Measurements from ENCODE around the gene SIRT4.
"Not testable (repeated sequence)": the region's sequence is repeated elsewhere in the genome, so short reads cannot be mapped to it uniquely, and the experiment has no call there.

The SIRT4 gene

DNA sequence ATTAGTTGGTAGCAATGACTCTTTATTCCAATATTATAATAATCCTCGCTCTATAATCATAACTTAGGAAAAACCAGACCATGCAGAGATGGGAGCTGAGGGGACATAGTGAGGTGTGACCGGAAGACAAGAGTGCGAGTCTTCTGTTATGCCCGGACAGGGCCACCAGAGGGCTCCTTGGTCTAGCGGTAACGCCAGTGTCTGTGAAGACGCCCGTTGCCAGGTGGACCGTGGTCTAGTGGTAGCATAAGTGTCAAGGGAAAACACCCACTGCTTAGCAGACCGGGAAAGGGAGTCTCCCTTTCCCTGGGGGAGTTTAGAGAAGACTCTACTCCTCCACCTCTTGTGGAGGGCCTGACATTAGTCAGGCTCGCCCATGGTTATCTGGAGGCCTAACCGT lies 33.3 kb downstream of the SIRT4 start:
- DNase-seq (ENCODE audit: low spot score): not testable (repeated sequence)

DNA sequence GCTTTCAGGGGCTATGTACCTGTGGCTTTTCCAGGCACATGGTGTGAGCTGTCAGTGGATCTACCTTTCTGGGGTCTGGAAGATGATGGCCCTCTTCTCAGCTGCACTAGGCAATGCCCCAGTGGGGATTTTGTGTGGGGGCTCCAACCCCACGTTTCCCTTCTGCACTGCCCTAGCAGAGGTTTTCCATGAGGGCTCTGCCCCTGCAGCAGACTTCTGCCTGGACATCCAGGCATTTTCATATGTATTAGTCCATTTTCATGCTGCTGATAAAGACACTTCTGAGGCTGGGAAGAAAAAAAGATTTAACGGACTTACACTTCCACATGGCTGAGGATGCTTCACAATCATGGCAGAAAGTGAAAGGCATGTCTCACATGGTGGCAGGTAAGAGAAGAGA lies 34.3 kb downstream of the SIRT4 start:
- not testable (repeated sequence) for DNase-seq (ENCODE audit: low spot score)

DNA sequence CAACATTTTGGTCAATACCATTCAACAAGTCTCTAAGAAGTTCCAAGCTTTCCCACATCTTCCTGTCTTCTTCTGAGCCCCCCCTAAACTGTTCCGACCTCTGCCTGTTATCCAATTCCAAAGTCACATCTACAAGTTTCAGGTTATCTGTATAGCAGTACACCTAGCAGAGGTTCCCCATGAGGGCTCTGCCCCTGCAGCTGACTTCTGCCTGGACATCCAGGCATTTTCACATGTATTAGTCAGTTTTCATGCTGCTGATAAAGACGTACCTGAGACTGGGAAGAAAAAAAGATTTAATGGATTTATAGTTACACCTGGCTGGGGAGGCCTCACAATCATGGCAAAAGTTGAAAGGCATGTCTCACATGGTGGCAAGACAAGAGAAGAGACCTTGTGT lies 35.6 kb downstream of the SIRT4 start:
- no peak for DNase-seq (ENCODE audit: low spot score)

DNA sequence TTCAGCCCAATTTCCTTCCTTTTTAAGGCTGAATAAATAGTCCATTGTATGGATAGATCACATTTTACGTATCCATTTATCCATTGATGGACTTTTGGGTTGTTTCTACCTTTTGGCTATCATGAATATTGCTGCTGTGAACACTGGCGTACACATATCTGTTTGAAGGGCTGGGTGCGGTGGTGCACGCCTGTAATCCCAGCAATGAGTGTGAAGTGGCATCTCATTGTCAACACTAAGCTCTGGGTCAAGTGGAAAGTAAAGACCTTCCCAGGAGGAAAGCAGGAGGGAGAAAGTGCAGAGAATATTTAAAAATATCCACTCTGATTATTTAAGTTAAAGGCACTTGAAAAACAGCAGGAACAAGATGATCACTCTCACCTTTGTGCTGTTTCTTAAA lies 37.1 kb downstream of the SIRT4 start:
- DNase-seq (ENCODE audit: low spot score): no peak

DNA sequence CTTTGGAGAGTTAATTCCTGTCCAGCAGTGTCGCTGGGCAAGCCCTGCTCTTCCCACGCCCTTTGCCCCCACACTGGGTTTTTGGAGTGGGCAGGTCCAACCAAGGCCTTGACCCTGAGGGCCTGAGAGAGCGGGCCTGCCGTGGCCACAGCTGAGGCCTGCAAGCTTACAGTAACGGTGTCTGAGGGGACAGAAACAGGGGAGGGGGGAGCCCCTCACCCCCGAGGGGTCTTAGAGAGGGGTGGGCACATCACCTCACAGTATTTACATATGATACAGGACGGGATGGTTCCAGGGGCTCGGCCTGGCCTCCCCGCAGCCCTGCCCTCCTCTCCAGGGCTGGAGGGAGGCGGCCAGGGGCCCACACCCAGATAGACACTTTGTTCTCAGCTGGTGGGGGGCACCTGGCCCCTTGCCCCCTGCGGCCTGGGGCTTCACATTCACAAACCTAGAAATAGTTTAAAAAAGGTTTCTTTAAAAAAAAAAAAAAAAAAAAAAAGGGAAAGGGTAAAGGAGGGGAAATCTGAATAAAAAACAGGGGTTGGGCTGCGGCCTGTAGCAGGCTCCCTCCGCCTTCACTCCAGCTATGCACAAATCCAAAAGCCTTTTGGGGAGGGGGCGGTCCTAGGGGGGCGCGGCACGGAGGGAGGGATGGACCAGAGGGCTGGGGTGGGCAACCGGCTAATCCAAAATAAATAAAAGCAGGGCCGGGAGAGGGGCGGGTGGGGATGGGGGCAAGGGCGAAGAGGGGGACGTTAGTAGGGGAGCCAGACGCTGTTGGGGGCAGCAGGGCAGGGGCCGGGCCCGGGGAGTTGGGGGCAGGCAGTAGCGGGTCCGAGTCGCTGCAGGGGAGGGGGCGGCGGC lies 40.3 kb downstream of the SIRT4 start:
- DNase-seq (ENCODE audit: low spot score): no peak

DNA sequence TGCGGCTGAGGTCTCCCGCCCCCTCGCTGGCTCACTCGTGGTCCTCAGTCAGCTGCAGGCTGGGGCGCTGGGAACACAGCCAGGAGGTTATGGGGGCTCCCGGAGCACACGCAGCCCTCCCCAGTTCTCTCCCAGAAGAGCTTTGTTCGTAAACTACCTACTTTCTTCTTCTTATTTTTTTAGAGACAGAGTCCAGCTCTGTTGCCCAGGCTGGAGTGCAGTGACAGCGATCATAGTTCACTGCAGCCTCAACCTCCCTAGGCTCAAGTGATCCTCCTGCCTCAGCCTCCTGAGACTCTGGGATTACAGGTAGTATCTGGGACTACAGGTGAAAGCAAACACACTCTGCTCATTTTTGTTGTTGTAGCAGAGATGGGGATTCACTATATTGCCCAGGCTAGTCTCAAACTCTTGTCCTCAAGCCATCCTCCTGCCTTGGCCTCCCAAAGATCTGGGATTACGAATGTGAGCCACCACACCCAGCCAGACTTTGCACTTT lies 41.0 kb downstream of the SIRT4 start:
- DNase-seq (ENCODE audit: low spot score): no peak

DNA sequence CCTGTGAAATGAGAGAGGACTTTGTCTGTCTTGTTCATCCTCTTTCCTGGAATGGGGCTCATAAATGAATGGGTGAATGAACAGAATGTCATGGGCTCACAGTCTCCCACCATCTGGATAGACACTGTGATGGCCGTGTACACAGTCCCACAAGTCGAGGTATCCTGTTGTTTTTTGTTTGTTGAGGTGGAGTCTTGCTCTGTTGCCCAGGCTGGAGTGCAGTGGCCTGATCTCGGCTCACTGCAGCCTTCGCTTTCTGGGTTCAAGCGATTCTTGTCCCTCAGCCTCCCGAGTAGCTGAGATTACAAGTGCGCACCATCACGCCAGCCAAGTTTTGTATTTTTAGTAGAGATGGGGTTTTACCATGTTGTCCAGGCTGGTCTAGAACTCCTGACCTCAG lies 41.6 kb downstream of the SIRT4 start:
- DNase-seq (ENCODE audit: low spot score): no peak

DNA sequence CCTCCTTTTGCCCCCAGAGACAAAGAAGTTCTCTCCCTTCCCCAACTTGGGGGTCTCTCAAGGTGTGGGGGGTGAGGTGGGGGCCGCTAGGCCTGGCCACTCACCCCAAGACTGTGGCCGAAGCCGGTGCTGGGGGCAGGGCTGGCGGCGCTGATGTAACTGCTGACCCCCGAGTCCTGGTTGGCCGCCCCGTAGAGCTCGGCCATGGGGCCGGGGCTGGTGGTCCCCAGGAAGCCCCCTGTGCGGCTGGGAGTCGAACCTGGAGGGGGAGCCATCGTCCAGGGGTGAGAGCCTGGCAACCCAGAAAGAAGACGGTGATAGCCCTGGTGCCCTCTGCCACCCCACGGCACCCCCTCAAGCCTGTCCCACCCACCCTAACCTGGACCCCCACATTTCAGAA lies 43.9 kb downstream of the SIRT4 start:
- DNase-seq (ENCODE audit: low spot score): no peak

DNA sequence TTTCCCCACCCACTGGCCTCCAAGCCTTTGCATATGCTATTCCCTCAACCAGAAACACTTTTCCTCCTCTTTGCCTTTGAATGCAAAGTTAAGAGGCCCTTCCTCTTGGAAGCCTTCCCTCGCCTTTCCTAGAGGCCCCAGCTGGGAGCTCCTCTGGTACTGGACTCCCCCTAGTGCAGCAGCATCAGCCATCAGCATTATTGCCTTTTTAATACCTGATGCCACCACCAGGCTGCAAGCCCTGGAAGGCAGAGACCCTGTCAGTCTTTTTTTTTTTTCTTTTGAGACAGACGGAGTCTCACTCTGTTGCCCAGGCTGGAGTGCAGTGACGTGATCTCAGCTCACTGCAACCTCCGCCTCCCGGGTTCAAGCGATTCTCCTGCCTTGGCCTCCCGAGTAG lies 44.6 kb downstream of the SIRT4 start:
- DNase-seq (ENCODE audit: low spot score): no peak

DNA sequence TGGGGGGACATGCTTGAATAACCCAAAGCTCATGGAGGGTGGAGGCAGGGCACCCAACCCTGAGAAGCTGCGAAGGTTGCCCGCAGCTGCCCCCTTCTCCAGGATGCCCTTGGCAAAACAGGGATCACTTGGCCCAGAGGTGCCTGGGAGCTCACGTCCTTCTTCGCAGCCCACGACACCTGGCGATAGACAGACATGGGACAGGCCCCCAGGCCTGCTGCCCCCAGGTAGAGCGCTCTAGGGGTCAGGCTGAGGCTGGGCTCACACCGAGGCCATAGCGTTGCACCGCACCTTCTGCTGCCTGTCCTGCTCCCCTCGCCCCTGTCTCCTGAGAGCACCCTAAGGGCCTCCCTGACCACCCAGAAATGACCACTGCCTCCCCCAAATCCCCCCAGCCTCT lies 45.6 kb downstream of the SIRT4 start:
- DNase-seq (ENCODE audit: low spot score): no peak

DNA sequence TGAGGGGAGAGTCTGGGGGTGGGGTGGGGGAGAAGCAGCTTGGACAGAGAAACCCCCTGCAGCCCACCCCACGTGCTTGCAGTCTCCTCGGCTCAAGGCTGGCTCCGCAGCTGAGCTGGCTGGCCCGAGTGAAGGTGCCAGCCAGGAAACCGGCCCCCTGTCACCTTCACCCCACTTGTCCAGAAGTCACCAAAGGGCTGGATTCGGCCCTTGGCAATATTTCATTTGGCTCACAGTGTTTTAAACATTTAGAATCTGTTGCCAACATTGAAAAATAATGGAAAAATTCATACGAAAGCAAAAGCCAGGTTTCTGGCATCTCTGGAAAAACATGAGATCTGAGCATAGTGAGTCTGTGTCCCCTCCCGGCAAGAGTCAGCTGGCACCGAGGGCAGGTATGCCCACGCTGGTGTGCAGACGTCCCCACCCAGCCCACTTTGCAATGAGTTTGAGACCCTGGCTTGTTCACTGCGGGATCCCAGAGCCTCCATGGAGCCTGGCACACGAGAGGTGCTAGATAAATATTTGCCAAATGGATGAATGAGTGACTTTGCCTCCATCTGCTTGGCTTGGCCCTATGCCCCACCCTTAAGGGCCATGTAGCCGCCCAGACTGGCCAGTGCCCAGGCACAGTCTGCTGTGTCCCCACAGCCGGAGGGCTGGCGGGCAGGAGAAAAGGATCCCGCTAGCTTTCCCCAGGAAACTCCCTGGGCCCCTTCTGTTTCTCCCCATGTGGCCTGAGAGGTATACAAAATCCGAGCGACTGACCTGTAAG lies 48.6 kb downstream of the SIRT4 start:
- DNase-seq (ENCODE audit: low spot score): no peak

DNA sequence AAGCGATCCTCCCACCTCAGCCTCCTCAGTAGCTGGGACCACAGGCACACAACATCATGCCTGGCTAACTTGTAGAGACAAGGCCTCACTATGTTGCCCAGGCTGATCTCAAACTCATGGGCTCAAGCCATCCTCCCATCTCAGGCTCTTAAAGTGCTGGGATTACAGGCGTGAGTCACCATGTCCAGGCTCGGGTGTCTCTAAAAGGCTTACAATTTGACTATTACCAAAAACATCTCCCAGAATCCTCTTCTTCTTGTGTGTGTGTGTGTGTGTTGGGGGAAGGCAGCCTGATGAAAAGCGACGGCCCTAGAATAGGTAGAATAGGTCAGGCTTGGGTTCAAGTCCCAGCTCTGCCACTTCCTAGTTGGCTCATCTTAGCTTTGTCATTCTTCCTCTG lies 50.0 kb downstream of the SIRT4 start:
- DNase-seq (ENCODE audit: low spot score): no peak

DNA sequence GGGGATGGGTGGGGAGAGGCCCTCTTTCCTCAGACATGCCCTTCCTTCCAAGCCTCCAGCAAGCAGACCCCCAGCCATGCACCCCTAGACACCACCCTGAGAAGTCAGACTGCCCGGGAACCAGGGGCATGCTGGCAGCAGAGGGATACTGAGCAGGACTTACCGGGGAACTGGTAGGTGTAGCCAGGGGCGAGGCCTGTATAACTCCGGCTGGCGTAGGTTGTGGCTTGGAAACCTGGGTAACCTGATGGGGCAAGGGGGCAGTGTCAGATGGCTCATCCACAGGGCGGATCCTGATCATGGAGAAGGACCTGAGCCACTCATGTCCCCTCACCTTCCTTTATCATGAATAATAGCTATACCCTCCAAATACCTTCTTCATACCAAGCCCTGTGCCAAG lies 51.0 kb downstream of the SIRT4 start:
- no peak for DNase-seq (ENCODE audit: low spot score)

DNA sequence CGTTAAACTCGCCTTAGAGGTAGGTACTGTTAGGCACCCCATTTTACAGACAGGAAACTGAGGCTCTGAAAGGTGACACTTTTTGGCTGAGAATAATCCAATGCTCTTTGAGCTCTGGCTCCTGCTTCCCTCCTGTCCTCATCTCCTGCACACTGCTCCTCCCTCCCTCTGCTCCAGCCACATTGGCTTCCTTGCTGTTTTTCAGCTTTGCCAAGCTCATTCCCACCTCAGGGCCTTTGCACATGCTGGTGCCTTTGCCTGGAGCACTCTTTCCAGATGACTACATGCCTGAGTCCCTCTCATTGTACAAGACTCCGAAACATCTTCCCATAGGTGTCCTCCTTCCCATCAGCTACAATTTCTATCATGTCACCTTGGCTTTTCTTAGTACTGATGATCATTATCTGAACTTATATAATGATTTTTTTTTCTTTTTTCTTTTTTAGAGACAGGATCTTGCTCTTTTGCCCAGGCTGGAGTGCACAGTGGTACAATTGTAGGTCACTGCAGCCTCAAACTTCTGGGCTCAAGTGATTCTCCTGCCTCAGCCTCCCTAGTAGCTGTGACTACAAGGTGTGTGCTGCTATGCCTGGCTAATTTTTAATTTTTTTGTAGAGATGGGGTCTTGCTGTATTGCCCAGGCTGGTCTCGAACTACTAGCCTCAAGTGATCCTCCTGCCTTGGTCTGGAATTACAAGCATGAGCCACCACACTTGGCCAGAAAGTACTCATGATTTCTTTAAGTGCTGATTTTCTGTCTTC lies 51.6 kb downstream of the SIRT4 start:
- DNase-seq (ENCODE audit: low spot score): no peak

DNA sequence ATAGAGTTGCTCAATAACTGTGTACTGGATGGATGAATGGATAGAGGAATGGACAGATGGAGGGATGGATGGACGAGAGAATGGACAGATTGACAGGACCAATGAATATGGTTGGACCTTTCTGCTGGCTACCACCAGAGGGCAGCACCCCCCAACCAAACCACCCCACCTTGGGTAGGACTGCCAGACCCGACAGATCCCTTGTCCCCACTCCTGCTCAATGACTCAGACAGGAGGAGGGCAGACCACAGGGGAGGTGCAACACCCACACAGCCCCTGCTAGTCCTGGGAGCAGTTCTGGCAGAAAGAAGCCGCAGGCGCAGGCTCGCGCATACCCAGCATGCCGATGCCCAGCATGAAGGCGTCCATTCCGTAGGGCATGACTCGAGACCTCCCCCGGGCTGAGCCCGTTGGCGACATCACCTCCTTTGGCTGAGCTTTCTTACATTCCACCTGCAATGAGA lies 54.5 kb downstream of the SIRT4 start:
- peak; percentile 92 for DNase-seq (ENCODE audit: low spot score)

DNA sequence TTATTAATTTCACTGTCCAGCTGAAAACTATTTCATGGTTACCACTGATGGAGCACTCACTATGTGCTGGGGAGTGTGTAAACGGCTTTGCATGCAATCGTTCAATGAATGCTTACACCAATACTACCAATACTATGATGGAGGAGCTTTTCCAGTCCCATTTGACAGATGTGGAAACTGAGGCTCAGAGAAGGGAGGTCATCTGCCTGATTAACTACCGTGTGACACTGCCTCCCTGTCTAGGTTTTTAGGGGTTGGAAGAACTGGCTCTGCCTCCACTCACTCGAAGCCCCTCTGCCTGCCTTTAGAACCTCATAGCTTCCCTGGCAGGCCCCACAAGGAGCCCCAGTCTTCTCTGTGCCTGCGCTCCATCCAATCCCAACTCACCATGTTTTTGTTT lies 55.0 kb downstream of the SIRT4 start:
- DNase-seq (ENCODE audit: low spot score): no peak

DNA sequence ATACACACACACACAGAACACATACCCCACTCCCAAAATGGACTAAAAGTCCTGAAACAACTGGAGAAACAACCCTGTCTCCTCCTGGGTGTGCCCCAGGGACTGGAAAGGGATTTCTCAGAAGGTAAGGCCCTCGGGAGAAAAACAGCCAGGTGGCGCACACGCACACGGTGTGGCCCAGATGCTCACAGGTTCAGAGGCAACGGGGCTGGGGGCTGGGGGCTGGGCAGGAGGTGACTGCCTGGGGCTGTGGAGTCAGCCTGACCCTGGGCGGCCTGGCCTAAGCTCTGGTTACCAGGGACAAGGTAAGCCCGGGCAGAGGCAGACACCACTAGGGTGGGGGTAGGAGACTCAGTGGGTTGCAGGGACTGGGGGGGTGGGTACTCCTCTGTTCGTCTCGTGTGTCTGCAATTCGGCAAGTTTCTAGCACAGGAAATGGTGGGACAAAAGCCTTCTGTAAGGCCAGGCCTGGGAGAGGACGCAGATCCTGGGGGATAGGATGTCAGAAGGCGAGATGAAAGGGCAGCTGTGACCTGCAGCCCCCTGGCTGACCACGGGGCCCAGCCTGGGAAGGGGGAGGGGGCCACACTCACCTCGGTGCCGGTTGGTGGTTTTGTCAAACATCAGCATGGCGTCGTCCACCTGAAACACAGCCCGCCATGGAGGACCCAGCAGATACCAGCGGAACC lies 56.4 kb downstream of the SIRT4 start:
- no peak for DNase-seq (ENCODE audit: low spot score)

DNA sequence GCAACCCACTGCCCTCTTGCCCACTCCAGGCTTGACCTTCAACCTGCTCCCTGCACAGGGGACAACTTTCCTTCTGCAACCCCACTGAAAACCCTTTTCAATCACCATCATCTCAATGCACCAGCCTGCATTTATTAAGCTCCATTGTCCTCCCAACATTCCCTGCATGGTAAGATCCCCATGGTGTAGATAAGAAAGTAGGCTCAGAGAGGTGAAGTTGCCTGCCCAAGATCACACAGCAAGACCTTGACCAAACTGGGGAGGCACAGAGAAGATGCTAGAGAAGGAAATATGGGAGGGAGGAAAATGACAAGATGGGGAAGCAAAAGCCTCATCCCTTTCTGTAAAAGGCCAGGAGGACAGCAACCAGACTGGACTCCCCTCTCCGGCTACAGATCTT lies 57.0 kb downstream of the SIRT4 start:
- DNase-seq (ENCODE audit: low spot score): no peak

DNA sequence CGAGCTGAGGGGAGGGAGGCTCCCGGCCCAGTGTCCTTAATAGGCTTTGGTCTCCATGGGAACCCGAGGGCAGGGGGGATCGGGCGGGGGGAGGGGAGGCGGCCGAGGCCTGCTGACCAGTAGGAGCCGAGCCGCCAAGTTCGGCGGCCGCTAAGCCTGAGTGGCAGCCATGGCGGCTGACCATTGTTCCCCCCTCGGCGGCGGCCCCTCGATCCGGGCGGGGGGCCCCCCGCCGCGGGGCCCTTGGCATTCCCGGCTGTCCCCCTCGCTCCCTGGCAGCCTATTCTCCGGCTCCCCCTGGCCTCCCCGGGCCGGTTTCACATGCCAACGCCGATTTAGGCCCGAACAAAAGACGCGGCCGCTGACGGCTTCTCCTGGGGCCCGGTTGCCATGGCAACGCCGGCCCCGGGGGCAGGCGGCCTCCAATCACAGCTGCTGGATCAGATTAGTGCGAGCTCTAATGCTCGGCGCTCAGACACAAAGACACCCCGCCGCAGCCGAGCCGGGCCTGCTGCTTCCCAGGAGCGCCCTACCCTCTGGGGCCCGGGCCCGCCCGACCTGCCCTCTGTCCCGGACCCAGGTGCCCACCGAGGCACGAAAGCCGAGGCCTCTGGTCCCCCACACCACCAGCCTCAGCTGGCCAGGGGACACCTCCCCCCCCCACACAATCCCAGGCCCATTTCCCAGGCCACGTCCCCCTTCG lies 59.5 kb downstream of the SIRT4 start:
- peak; percentile 89 for DNase-seq (ENCODE audit: low spot score)

All from GM03348 (cell line).